ENCODE measurements around the gene SUPT3H. TPM values are rescaled to one million over a fixed set of nuclear protein-coding genes. Genes with fewer than 3 reads are reported as not detected.

The SUPT3H gene
- total RNA-seq, 4 donors from 2014 or later, result 0.80 to 12.7 (median 3.0) TPM

GRCh38 chr6:45132059-45132458, 245.7 kb downstream of the SUPT3H start:
- peaks cover 4% of the 10 kb centered on the region in 2 donors for H3K9me3 ChIP-seq
- H3K27ac ChIP-seq, result no peak overlapping the region
- TF ChIP-seq EP300 (IDR thresholded peaks at IDR 0.05; ENCODE audit: low read depth) (no peak), POLR2AphosphoS5 (IDR thresholded peaks at IDR 0.05) (no peak), POLR2A (IDR thresholded peaks at IDR 0.05) (no peak)
- TF ChIP-seq, protein P1, sequence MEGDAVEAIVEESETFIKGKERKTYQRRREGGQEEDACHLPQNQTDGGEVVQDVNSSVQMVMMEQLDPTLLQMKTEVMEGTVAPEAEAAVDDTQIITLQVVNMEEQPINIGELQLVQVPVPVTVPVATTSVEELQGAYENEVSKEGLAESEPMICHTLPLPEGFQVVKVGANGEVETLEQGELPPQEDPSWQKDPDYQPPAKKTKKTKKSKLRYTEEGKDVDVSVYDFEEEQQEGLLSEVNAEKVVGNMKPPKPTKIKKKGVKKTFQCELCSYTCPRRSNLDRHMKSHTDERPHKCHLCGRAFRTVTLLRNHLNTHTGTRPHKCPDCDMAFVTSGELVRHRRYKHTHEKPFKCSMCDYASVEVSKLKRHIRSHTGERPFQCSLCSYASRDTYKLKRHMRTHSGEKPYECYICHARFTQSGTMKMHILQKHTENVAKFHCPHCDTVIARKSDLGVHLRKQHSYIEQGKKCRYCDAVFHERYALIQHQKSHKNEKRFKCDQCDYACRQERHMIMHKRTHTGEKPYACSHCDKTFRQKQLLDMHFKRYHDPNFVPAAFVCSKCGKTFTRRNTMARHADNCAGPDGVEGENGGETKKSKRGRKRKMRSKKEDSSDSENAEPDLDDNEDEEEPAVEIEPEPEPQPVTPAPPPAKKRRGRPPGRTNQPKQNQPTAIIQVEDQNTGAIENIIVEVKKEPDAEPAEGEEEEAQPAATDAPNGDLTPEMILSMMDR (IDR thresholded peaks at IDR 0.05), result no peak
- no peak overlapping the region for H3K4me3 ChIP-seq
- no peaks in the 10 kb centered on the region for H3K27me3 ChIP-seq
- no peak for DNase-seq
- no peaks in the 10 kb centered on the region for H3K4me1 ChIP-seq
- in situ Hi-C loops (cut with MboI; ENCODE audit: low pct_ligation_motif_present in 1 of 4, low pct_unique_long_range_greater_than_20kb in 1 of 4, low sequenced_read_pairs in 3 of 4) (no loop called here), intact Hi-C loops (cut with DNase I; ENCODE audit: low total_unique reads) (no loop called here)
- H3K36me3 ChIP-seq, result no peaks in the 10 kb centered on the region
- 73 to 78% methylated on average over 1 of the region's 1 CpG for WGBS, 2 donors (ENCODE audit: low coverage in 1 of 2)

DNA sequence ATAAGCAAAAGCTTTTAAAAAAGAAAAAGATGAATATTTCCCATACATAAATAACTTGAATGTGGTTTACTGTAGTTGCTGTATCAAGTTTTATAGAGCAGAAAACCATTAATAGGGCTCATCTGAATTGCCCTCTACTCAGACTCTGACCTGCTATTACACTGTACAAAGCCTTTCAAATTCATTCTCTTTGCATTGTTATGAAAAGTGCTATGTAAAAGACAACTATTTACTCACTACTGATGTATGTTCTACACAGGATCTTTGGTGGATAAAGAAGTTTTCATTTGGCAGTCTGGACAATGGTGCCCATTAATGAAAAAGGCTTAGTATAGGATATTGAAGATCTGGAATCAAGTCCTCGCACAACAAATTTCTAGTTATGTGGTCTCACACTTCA, 248.7 kb downstream of the SUPT3H start:
- no peak for TF ChIP-seq POLR2A (IDR thresholded peaks at IDR 0.05)
- TF ChIP-seq, protein P1 (IDR thresholded peaks at IDR 0.05), result no peak
- no peak for TF ChIP-seq EP300 (IDR thresholded peaks at IDR 0.05; ENCODE audit: low read depth)
- TF ChIP-seq POLR2AphosphoS5 (IDR thresholded peaks at IDR 0.05), result no peak
- intact Hi-C loops (cut with DNase I; ENCODE audit: low total_unique reads), result no loop called here
- Histone ChIP-seq H3K27ac (no peak overlapping the region), H3K27me3 (no peaks in the 10 kb centered on the region), H3K4me1 (no peaks in the 10 kb centered on the region), H3K9me3 (no peaks in the 10 kb centered on the region), H3K36me3 (no peaks in the 10 kb centered on the region), H3K4me3 (no peak overlapping the region)
- WGBS, 2 donors (ENCODE audit: low coverage in 1 of 2), result 98 to 100% methylated on average over 1 of the region's 1 CpG
- in situ Hi-C loops (cut with MboI; ENCODE audit: low pct_ligation_motif_present in 1 of 4, low pct_unique_long_range_greater_than_20kb in 1 of 4, low sequenced_read_pairs in 3 of 4), result no loop called here
- DNase-seq, result no peak

GRCh38 chr6:45127185-45127584, 250.5 kb downstream of the SUPT3H start:
- WGBS, 2 donors (ENCODE audit: low coverage in 1 of 2), result 95% methylated on average over 2 of the region's 2 CpGs; no CpG with 5 or more reads in 1 of the 2 donors
- in situ Hi-C loops (cut with MboI; ENCODE audit: low pct_ligation_motif_present in 1 of 4, low pct_unique_long_range_greater_than_20kb in 1 of 4, low sequenced_read_pairs in 3 of 4) (no loop called here), intact Hi-C loops (cut with DNase I; ENCODE audit: low total_unique reads) (no loop called here)
- TF ChIP-seq POLR2A (IDR thresholded peaks at IDR 0.05) (no peak), POLR2AphosphoS5 (IDR thresholded peaks at IDR 0.05) (no peak), EP300 (IDR thresholded peaks at IDR 0.05; ENCODE audit: low read depth) (no peak)
- TF ChIP-seq, protein P1 (IDR thresholded peaks at IDR 0.05), result no peak
- Histone ChIP-seq H3K27ac (no peak overlapping the region), H3K4me3 (no peak overlapping the region), H3K27me3 (no peaks in the 10 kb centered on the region), H3K4me1 (no peaks in the 10 kb centered on the region), H3K9me3 (no peaks in the 10 kb centered on the region), H3K36me3 (no peaks in the 10 kb centered on the region)
- no peak for DNase-seq

DNA sequence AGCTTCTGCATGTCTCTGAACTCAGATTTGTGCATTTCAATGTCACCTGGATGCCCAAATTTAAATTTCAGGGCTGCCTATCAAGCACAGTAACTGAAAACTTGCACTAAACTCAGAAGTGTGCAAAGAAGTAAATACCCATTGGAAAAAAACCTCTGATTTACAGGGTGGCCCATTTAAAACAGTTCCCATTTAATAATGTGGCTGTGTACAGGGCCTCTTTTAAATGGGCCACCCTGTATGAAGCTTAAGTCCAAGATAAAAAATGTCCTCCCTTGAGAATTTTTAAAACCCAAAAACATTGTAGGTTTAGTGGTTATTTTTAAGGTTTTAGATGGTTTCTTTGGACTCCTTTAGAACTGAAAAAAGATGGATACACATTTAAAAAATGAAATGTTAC, 251.7 kb downstream of the SUPT3H start:
- Histone ChIP-seq H3K4me1 (no peaks in the 10 kb centered on the region), H3K9me3 (no peaks in the 10 kb centered on the region), H3K4me3 (no peak overlapping the region), H3K27me3 (no peaks in the 10 kb centered on the region), H3K27ac (no peak overlapping the region), H3K36me3 (no peaks in the 10 kb centered on the region)
- no peak for TF ChIP-seq POLR2A (IDR thresholded peaks at IDR 0.05)
- TF ChIP-seq EP300 (IDR thresholded peaks at IDR 0.05; ENCODE audit: low read depth), result no peak
- TF ChIP-seq POLR2AphosphoS5 (IDR thresholded peaks at IDR 0.05), result no peak
- TF ChIP-seq, protein P1 (IDR thresholded peaks at IDR 0.05), result no peak
- DNase-seq, result no peak
- intact Hi-C loops (cut with DNase I; ENCODE audit: low total_unique reads) (no loop called here), in situ Hi-C loops (cut with MboI; ENCODE audit: low pct_ligation_motif_present in 1 of 4, low pct_unique_long_range_greater_than_20kb in 1 of 4, low sequenced_read_pairs in 3 of 4) (no loop called here)

Data from transverse colon (tissue), 4 donors.